CD4-positive, CD25-positive, alpha-beta regulatory T cell (primary cell): ENCODE data around the gene BICRAL. TPM values are rescaled to one million over a fixed set of nuclear protein-coding genes. Genes with fewer than 3 reads are reported as not detected.

ENCODE experiments used
- ATAC-seq, 2 donors: fragments of 150-1000 bp; cut with Tn5 transposase; one replicate each; pipeline ENCODE4 v1.10.0; 2021; ENCODE audit warnings: low read depth in 2 of 2, moderate number of reproducible peaks in 2 of 2, moderate library complexity in 1 of 2
- DNase-seq, 3 donors: peaks; one replicate each; pipeline versions ENCODE4 v3.0.0 to v3.0.0-alpha.2; 2012 to 2022; ENCODE audit warnings: mixed read lengths in 1 of 3
- H3K27ac ChIP-seq: one replicate; pipeline ENCODE4 v1.7.0; 2013; ENCODE audit warnings: mild to moderate bottlenecking, low read length; ENCODE audit not compliant: insufficient read depth, poor library complexity, severe bottlenecking
- H3K27me3 ChIP-seq: one replicate; pipeline ENCODE4 v1.7.0; 2013; ENCODE audit warnings: low read length; ENCODE audit not compliant: control insufficient read depth, insufficient read depth
- H3K36me3 ChIP-seq: one replicate; pipeline ENCODE4 v1.7.0; 2013; ENCODE audit warnings: mild to moderate bottlenecking, low read length, moderate library complexity; ENCODE audit not compliant: control insufficient read depth, insufficient read depth
- H3K4me1 ChIP-seq: 2 replicates; pipeline ENCODE4 v1.7.0; 2013; ENCODE audit warnings: mild to moderate bottlenecking, low read length; ENCODE audit not compliant: insufficient read depth, control insufficient read depth, poor library complexity, severe bottlenecking
- H3K4me3 ChIP-seq: one replicate; pipeline ENCODE4 v1.7.0; 2013; ENCODE audit warnings: low read depth, mild to moderate bottlenecking, low read length, moderate library complexity
- H3K9me3 ChIP-seq, 2 experiments: 1 replicate in 1 of 2; 2 replicates in 1 of 2; pipeline ENCODE4 v1.7.0; 2013; ENCODE audit warnings: low read length in 2 of 2, mild to moderate bottlenecking in 1 of 2, moderate library complexity in 1 of 2; ENCODE audit not compliant: control insufficient read depth in 2 of 2
- H3K27ac Mint-ChIP-seq, 3 donors: one replicate each; pipeline ENCODE4 v1.8.0; 2020 to 2022; ENCODE audit warnings: mild to moderate bottlenecking in 3 of 3, mixed read lengths in 3 of 3, moderate library complexity in 2 of 3
- H3K27me3 Mint-ChIP-seq: one replicate; pipeline ENCODE4 v1.8.0; 2022; ENCODE audit warnings: mild to moderate bottlenecking, mixed read lengths
- H3K36me3 Mint-ChIP-seq: one replicate; pipeline ENCODE4 v1.8.0; 2020; ENCODE audit warnings: mixed read lengths
- H3K4me1 Mint-ChIP-seq, 4 donors: one replicate each; pipeline ENCODE4 v1.8.0; 2020 to 2022; ENCODE audit warnings: mixed read lengths in 4 of 4, mild to moderate bottlenecking in 1 of 4
- H3K4me3 Mint-ChIP-seq, 4 donors: one replicate each; pipeline ENCODE4 v1.8.0; 2020 to 2022; ENCODE audit warnings: mild to moderate bottlenecking in 4 of 4, mixed read lengths in 4 of 4, moderate library complexity in 3 of 4
- H3K9me3 Mint-ChIP-seq, 7 donors: one replicate each; pipeline ENCODE4 v1.8.0; 2020 to 2022; ENCODE audit warnings: mixed read lengths in 7 of 7, mild to moderate bottlenecking in 3 of 7, moderate library complexity in 2 of 7
- polyA plus RNA-seq, 4 donors: library from polyadenylated mRNA; unstranded; fragments of 300-500 nt; fragmentation: Illumina TruSeq; gene quantifications; one replicate each; pipeline ENCODE4 v1.2.3, GENCODE V29; 2021
- total RNA-seq: library from RNA; stranded (reverse); gene quantifications from one replicate; pipeline ENCODE4 v1.2.3, GENCODE V29; 2022

Gene BICRAL
- total and polyA plus RNA-seq, 5 donors from 2014 or later, result 3.3 to 47.0 (median 3.4) TPM

GRCh38 chr6:42834056-42834455 lies 52.2 kb downstream of the BICRAL start:
- H3K27me3 ChIP-seq, result no peaks in the 10 kb centered on the region
- no peak overlapping the region for H3K4me3 Mint-ChIP-seq
- no peak for ATAC-seq
- H3K27ac ChIP-seq, result no peak overlapping the region
- no peaks in the 10 kb centered on the region for H3K27me3 Mint-ChIP-seq
- no peaks in the 10 kb centered on the region for H3K9me3 Mint-ChIP-seq
- no peaks in the 10 kb centered on the region for H3K9me3 ChIP-seq
- no peaks in the 10 kb centered on the region for H3K4me1 ChIP-seq
- H3K4me3 ChIP-seq, result no peak overlapping the region
- H3K36me3 Mint-ChIP-seq, result peaks cover 29% of the 10 kb centered on the region
- H3K36me3 ChIP-seq, result peaks cover 51% of the 10 kb centered on the region
- DNase-seq, result no peak
- H3K4me1 Mint-ChIP-seq, result peaks cover 0 to 27% (median 11%) of the 10 kb centered on the region in 4 donors
- H3K27ac Mint-ChIP-seq, result peak overlapping the region in 1 of 3 donors; percentile 3

DNA sequence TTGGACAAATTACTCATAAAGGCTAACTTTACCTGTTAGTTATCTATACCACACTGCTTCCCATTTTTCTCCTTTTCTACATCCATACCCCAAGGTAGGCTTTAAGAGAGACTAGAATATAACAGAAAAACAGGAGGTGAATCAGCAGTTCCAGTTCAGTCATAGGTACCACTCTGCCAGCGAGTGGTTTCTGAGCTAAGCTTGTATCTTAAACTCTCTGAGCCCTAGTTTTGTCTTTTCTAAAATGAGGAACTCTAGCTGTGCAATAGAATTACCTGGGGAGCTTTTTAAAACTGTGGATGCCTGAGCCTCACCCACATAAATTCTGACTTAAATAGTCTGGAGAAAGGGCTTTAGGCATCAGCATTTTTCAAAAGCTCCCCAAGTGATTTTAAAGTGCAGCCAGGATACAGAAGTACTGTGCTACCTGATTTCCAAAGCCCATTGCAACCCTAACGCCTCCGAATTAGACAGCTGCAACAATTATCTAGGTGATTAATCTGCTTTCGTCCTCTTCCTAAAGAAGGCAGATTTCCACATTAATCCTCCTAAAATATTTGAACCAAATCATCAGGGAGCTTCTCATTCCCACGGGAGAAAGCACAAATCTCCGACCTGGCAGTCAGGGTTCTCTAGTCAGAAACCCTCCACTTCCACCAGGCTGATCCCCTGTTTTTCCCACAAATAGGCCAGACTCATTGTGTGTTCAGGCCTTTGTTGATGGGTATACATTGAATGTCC lies 60.2 kb downstream of the BICRAL start:
- no peaks in the 10 kb centered on the region for H3K27me3 ChIP-seq
- H3K4me3 ChIP-seq, result no peak overlapping the region
- Mint-ChIP-seq H3K27ac (peak overlapping the region in 2 of 3 donors; percentile 69 to 81), H3K4me3 (no peak overlapping the region), H3K4me1 (peaks cover 0 to 20% (median 12%) of the 10 kb centered on the region in 4 donors), H3K36me3 (peaks cover 22% of the 10 kb centered on the region), H3K27me3 (no peaks in the 10 kb centered on the region), H3K9me3 (no peaks in the 10 kb centered on the region)
- DNase-seq (no peak), ATAC-seq (no peak)
- no peaks in the 10 kb centered on the region for H3K9me3 ChIP-seq
- no peak overlapping the region for H3K27ac ChIP-seq
- peaks cover 18% of the 10 kb centered on the region for H3K36me3 ChIP-seq
- H3K4me1 ChIP-seq, result no peaks in the 10 kb centered on the region

DNA sequence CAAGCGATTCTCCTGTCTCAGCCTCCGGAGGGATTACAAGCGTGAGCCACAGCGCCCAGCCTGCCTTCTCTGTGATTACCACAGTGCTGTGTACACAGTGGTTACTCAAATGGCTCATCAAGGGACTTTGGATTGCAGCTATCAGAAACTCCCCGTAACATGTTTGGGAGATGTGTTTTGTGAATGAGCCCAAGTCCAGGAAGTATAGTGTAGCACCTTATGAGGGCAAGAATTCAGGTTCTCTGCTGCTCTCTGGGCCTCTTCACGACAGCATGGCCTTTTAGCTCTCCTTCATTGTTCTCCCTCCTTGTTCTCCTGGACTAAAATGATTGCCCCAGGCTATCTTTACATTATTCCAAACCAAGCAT lies 63.5 kb downstream of the BICRAL start:
- no peaks in the 10 kb centered on the region for H3K9me3 ChIP-seq
- H3K36me3 ChIP-seq, result peaks cover 12% of the 10 kb centered on the region
- no peaks in the 10 kb centered on the region for H3K9me3 Mint-ChIP-seq
- no peak for DNase-seq
- H3K4me1 Mint-ChIP-seq, result peaks cover 0 to 18% (median 10%) of the 10 kb centered on the region in 4 donors
- no peak overlapping the region for H3K4me3 Mint-ChIP-seq
- no peaks in the 10 kb centered on the region for H3K4me1 ChIP-seq
- H3K4me3 ChIP-seq, result no peak overlapping the region
- H3K27me3 Mint-ChIP-seq, result no peaks in the 10 kb centered on the region
- H3K27ac Mint-ChIP-seq, result peak overlapping the region in 1 of 3 donors; percentile 26
- H3K27me3 ChIP-seq, result no peaks in the 10 kb centered on the region
- no peak overlapping the region for H3K27ac ChIP-seq
- no peak for ATAC-seq
- H3K36me3 Mint-ChIP-seq, result peaks cover 22% of the 10 kb centered on the region

DNA sequence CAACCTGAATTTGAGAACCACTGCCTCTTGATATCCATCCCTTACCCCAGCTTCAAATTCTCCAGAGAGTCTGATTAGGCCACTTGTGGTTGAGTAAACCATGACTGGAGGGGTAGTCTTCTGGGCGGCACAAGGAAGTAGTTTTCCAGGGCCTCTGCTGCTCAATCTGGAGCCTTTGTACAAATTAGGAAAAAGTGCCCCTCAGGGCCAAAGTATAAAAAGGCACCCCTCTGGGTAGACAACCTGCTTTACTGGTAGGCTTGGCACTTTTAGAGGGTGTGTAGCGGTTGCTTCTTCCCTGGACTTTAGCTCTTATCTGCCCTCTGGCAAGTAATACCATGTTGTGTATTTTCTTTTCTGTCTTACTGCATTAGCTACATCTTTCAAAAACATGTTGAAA lies 64.7 kb downstream of the BICRAL start:
- Histone ChIP-seq H3K9me3 (no peaks in the 10 kb centered on the region), H3K36me3 (peaks cover 13% of the 10 kb centered on the region), H3K4me3 (no peak overlapping the region), H3K27ac (no peak overlapping the region), H3K4me1 (no peaks in the 10 kb centered on the region), H3K27me3 (no peaks in the 10 kb centered on the region)
- H3K36me3 Mint-ChIP-seq, result peaks cover 21% of the 10 kb centered on the region
- H3K27me3 Mint-ChIP-seq, result no peaks in the 10 kb centered on the region
- no peak for ATAC-seq
- no peaks in the 10 kb centered on the region for H3K9me3 Mint-ChIP-seq
- peak overlapping the region in 2 of 3 donors; percentile 59 to 60 for H3K27ac Mint-ChIP-seq
- DNase-seq, result no peak
- H3K4me1 Mint-ChIP-seq, result peaks cover 0 to 16% (median 9%) of the 10 kb centered on the region in 4 donors
- no peak overlapping the region for H3K4me3 Mint-ChIP-seq

- Mint-ChIP-seq H3K9me3 (no peaks in the 10 kb centered on the region), H3K36me3 (peaks cover 23% of the 10 kb centered on the region), H3K27ac (no peak overlapping the region), H3K4me3 (no peak overlapping the region), H3K27me3 (no peaks in the 10 kb centered on the region), H3K4me1 (peaks cover 0 to 10% (median 6%) of the 10 kb centered on the region in 4 donors)
- no peaks in the 10 kb centered on the region for H3K27me3 ChIP-seq
- no peak overlapping the region for H3K4me3 ChIP-seq
- DNase-seq (no peak), ATAC-seq (no peak)
- no peaks in the 10 kb centered on the region for H3K9me3 ChIP-seq
- peaks cover 22% of the 10 kb centered on the region for H3K36me3 ChIP-seq
- H3K27ac ChIP-seq, result no peak overlapping the region
- H3K4me1 ChIP-seq, result no peaks in the 10 kb centered on the region
Observed at GRCh38 chr6:42848700-42849099, 66.8 kb downstream of the BICRAL start.

- Histone ChIP-seq H3K27ac (no peak overlapping the region), H3K4me3 (no peak overlapping the region), H3K4me1 (no peaks in the 10 kb centered on the region), H3K36me3 (peaks cover 46% of the 10 kb centered on the region), H3K9me3 (no peaks in the 10 kb centered on the region), H3K27me3 (no peaks in the 10 kb centered on the region)
- Mint-ChIP-seq H3K9me3 (no peaks in the 10 kb centered on the region), H3K36me3 (peaks cover 21% of the 10 kb centered on the region), H3K27ac (peak overlapping the region in 1 of 3 donors; percentile 20), H3K4me1 (peaks cover 0 to 4% (median 2%) of the 10 kb centered on the region in 4 donors), H3K4me3 (no peak overlapping the region), H3K27me3 (no peaks in the 10 kb centered on the region)
- no peak for ATAC-seq
- no peak for DNase-seq
Observed at GRCh38 chr6:42851599-42851998, 69.7 kb downstream of the BICRAL start.

GRCh38 chr6:42860036-42860435 lies 78.2 kb downstream of the BICRAL start:
- H3K4me3 ChIP-seq, result no peak overlapping the region
- H3K9me3 ChIP-seq, result no peaks in the 10 kb centered on the region
- ATAC-seq (no peak), DNase-seq (no peak)
- no peaks in the 10 kb centered on the region for H3K4me1 Mint-ChIP-seq
- H3K27ac ChIP-seq, result no peak overlapping the region
- H3K36me3 Mint-ChIP-seq, result peaks cover 40% of the 10 kb centered on the region
- no peaks in the 10 kb centered on the region for H3K4me1 ChIP-seq
- H3K36me3 ChIP-seq, result peaks cover 83% of the 10 kb centered on the region
- no peak overlapping the region for H3K27ac Mint-ChIP-seq
- no peaks in the 10 kb centered on the region for H3K27me3 Mint-ChIP-seq
- H3K4me3 Mint-ChIP-seq, result no peak overlapping the region
- H3K27me3 ChIP-seq, result no peaks in the 10 kb centered on the region
- H3K9me3 Mint-ChIP-seq, result no peaks in the 10 kb centered on the region

DNA sequence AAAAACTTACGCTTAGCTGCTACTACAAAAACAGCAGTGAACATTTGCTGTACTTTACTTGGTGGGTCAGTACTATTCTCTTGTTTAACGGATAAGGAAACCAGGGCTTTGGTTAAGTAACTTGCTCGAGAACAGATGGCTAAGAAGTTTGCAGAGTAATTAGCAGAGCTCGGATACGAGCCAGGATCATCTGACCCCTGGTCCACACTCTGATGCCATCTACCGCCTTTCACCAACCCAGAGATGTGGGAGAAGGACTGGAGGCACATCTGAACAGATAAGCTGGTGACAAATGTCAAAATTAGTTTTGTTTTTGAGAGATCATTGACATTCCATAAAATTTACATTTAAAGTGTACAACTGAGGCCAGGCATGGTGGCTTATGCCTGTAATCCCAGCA lies 78.6 kb downstream of the BICRAL start:
- Histone ChIP-seq H3K4me3 (no peak overlapping the region), H3K9me3 (no peaks in the 10 kb centered on the region), H3K27ac (no peak overlapping the region), H3K36me3 (peaks cover 83% of the 10 kb centered on the region), H3K4me1 (no peaks in the 10 kb centered on the region), H3K27me3 (no peaks in the 10 kb centered on the region)
- Mint-ChIP-seq H3K27me3 (no peaks in the 10 kb centered on the region), H3K4me1 (no peaks in the 10 kb centered on the region), H3K27ac (no peak overlapping the region), H3K4me3 (no peak overlapping the region), H3K9me3 (no peaks in the 10 kb centered on the region), H3K36me3 (peaks cover 41% of the 10 kb centered on the region)
- DNase-seq (no peak), ATAC-seq (no peak)
